Activated naive CD4-positive, alpha-beta T cell treated with anti-CD3 and anti-CD28 coated beads for 36 hours (primary cell): ENCODE results near the gene DDX21. TPM values are rescaled to one million over a fixed set of nuclear protein-coding genes. Genes with fewer than 3 reads are reported as not detected.

Experiments
- CTCF ChIA-PET: fragments of 350-600 bp; sonication (Branson Sonifier 250); formaldehyde crosslinking; loops from one replicate; lab custom pipeline; 2021; ENCODE audit warnings: antibody characterized with exemption; lab: Charles Lee
- DNase-seq: peaks from one replicate; pipeline ENCODE4 v3.0.0-alpha.2; 2020
- H3K27ac Mint-ChIP-seq: one replicate; pipeline ENCODE4 v1.8.0; 2021; ENCODE audit warnings: mild to moderate bottlenecking, mixed read lengths
- H3K27me3 Mint-ChIP-seq: one replicate; pipeline ENCODE4 v1.8.0; 2021; ENCODE audit warnings: low read depth, mixed read lengths
- H3K36me3 Mint-ChIP-seq: one replicate; pipeline ENCODE4 v1.8.0; 2021; ENCODE audit warnings: low read depth, mixed read lengths
- H3K4me1 Mint-ChIP-seq: one replicate; pipeline ENCODE4 v1.8.0; 2021; ENCODE audit warnings: low read depth, mixed read lengths
- H3K4me3 Mint-ChIP-seq: one replicate; pipeline ENCODE4 v1.8.0; 2021; ENCODE audit warnings: mild to moderate bottlenecking, moderate library complexity, mixed read lengths
- H3K9me3 Mint-ChIP-seq: one replicate; pipeline ENCODE4 v1.8.0; 2021; ENCODE audit warnings: mixed read lengths
- intact Hi-C: fragments of 100-400 bp; cut with micrococcal nuclease; formaldehyde crosslinking; loops from one replicate; pipeline ENCODE4 v1.15.1; 2023
- total RNA-seq, 2 experiments: library from RNA; stranded (reverse); gene quantifications; one replicate each; pipeline ENCODE4 v1.2.3, GENCODE V29; 2021

Gene DDX21
- total RNA-seq, 2 experiments from 2014 or later: 155 to 164 TPM

DNA sequence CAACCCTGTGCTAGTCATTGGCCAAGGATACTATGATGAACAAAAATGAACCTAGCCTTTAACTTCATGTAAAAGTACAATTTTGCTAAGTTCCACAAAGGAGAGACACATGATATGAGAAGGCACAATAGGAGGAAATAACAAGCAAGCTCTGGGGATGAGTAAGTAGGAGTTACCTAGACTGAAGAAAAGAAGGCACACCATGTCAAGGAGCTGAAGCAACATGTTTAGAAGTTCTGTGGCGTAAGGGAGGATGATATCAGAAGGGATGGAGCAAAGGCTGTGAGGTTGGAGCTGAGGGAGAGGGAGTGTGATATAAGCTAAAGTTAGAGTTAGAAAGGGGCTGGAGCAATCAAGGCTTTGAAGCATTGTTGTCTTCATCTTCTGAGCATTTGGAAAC, 58.2 kb downstream of the DDX21 start:
- Mint-ChIP-seq H3K9me3 (no peaks in the 10 kb centered on the region), H3K27ac (no peak overlapping the region), H3K4me3 (no peak overlapping the region), H3K36me3 (peaks cover 19% of the 10 kb centered on the region), H3K27me3 (no peaks in the 10 kb centered on the region), H3K4me1 (peaks cover 14% of the 10 kb centered on the region)
- no peak for DNase-seq
- intact Hi-C loops: no loop called here
- CTCF ChIA-PET: interaction anchor here (1.9 kb wide), 1 partner anchor 81 kb away, joined by 7 read pairs; no protein-coding TSS in a partner anchor

DNA sequence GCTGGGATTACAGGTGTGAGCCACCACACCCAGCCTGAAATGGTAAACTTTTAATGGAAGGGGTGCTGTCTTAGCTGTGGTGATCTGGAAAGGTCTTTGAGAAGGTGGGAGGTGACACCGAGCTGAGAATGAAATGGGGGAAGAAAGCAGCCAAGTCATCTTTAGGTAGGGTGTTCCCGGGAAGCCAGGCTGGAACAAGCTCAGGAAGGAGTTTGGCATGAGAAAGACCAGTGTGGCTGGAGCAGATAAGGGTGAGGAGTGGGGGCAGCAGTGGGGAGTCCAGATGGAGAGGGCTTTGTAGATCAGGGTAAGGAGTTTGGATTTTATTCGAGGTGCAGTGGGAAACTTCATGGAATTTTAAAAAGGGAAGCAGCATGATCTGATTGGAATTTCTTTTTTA, 62.6 kb downstream of the DDX21 start:
- Mint-ChIP-seq H3K27ac (no peak overlapping the region), H3K36me3 (peaks cover 7% of the 10 kb centered on the region), H3K4me1 (peaks cover 2% of the 10 kb centered on the region), H3K4me3 (no peak overlapping the region), H3K9me3 (no peaks in the 10 kb centered on the region), H3K27me3 (no peaks in the 10 kb centered on the region)
- no peak for DNase-seq
- CTCF ChIA-PET: interaction anchor here (0.7 to 1.2 kb wide), 2 partner anchors 14 to 219 kb away, joined by 3 to 5 read pairs; no protein-coding TSS in a partner anchor
- intact Hi-C loops: no loop called here

DNA sequence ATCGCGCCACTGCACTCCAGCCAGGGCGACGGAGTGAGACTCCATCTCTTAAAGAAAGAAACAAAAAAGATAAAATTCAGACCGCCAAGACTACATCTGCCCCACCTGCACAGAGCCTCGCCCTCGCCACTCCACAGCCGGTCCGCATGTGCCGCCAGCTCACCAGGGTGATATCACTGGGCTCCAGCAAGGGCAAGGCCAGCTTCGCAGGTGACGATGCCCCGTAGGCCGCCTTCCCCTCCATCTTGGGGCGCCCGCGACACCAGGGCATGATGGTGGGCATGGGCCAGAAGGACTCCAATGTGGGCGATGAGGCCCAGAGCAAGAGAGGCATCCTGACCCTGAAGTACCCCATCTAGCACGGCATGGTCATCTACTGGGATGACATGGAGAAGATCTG, 66.6 kb downstream of the DDX21 start:
- peaks cover 6% of the 10 kb centered on the region for H3K4me1 Mint-ChIP-seq
- no peaks in the 10 kb centered on the region for H3K27me3 Mint-ChIP-seq
- CTCF ChIA-PET: no interaction called here
- intact Hi-C loops: no loop called here
- DNase-seq: no peak
- H3K4me3 Mint-ChIP-seq: no peak overlapping the region
- no peaks in the 10 kb centered on the region for H3K9me3 Mint-ChIP-seq
- peaks cover 4% of the 10 kb centered on the region for H3K36me3 Mint-ChIP-seq
- H3K27ac Mint-ChIP-seq: no peak overlapping the region

DNA sequence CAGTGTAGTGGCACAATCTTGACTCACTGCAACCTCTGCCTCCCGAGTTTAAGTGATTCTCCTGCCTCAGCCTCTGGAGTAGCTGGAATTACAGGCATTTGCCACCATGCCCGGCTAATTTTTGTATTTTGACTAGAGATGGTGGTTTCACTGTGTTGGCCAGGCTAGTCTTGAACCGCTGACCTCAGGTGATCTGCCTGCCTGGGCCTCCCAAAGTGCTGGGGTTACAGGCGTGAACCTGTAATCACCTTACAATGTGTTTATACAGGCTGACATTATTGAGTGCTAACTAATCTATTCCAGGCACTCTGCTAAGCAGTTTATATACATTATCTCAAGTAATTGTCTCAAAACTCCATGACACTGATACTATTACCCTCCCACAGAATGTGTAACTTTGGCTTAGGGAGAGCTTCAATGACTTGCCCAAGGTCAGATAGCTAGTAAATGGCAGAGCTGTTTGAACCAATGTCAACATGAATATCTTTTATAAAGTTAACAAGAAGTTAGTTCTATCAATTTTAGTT, 69.5 kb downstream of the DDX21 start:
- no peak for DNase-seq
- CTCF ChIA-PET: interaction anchor here (0.6 kb wide), 1 partner anchor 87 kb away, joined by 3 read pairs; no protein-coding TSS in a partner anchor
- Mint-ChIP-seq H3K4me3 (no peak overlapping the region), H3K27ac (no peak overlapping the region), H3K36me3 (no peaks in the 10 kb centered on the region), H3K4me1 (peaks cover 9% of the 10 kb centered on the region), H3K9me3 (no peaks in the 10 kb centered on the region), H3K27me3 (no peaks in the 10 kb centered on the region)
- intact Hi-C loops: no loop called here

- Mint-ChIP-seq H3K27me3 (no peaks in the 10 kb centered on the region), H3K36me3 (no peaks in the 10 kb centered on the region), H3K9me3 (no peaks in the 10 kb centered on the region), H3K4me1 (no peaks in the 10 kb centered on the region), H3K4me3 (no peak overlapping the region), H3K27ac (no peak overlapping the region)
- intact Hi-C loops: no loop called here
- CTCF ChIA-PET: interaction anchor here (0.7 kb wide), 1 partner anchor 15 kb away, joined by 3 read pairs; no protein-coding TSS in a partner anchor
- DNase-seq: no peak
Measured at GRCh38 chr10:69033256-69033655, 77.3 kb downstream of the DDX21 start.

Other genes starting within 250 kb of the DDX21 start
- gene CCAR1, start 234.9 kb upstream of the DDX21 start, total RNA-seq: 10 to 100 TPM; 80.7 to 87.9 TPM
- under 1 TPM; 0.38 to 0.42 TPM for gene STOX1, start 128.6 kb upstream of the DDX21 start, total RNA-seq
- 10 to 100 TPM; 62.1 to 66.0 TPM for gene DDX50, start 54.9 kb upstream of the DDX21 start, total RNA-seq
- gene KIFBP, start 32.6 kb downstream of the DDX21 start, total RNA-seq: 10 to 100 TPM; 10.1 to 10.6 TPM
- 100 to 1,000 TPM; 197 to 198 TPM for gene SRGN, start 131.9 kb downstream of the DDX21 start, total RNA-seq
- 10 to 100 TPM; 26.2 to 27.9 TPM for gene VPS26A, start 168.0 kb downstream of the DDX21 start, total RNA-seq
- 10 to 100 TPM; 38.4 to 41.1 TPM for gene SUPV3L1, start 224.1 kb downstream of the DDX21 start, total RNA-seq